ENCODE measurements around the gene PHF21B. TPM values are rescaled to one million over a fixed set of nuclear protein-coding genes. Genes with fewer than 3 reads are reported as not detected.

Gene PHF21B
- total RNA-seq, 1 donor from 2014 or later = 1.2 TPM

DNA sequence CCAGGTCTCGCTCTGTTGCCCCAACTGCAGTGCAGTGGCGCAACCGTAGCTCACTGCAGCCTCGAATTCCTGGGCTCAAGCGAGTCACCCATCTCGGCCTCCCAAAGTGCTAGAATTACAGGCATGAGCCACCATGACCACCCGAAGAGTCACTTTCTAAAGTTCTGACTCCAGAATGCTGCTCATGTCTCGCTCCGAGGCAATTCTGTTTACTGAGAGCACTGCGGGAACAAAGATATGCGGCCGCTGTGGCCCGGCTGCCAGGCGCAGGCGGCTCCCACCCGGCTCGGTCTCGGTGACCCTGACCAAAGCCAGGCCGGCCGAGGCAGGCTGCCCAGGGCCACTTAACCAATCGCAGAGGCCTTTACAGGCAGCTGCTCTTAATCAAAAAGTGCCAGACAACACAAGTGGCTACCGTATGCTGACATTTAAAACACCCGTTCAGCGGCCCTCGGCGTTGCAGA lies 78.7 kb downstream of the PHF21B start:
- Mint-ChIP-seq H3K9me3 (no peaks in the 10 kb centered on the region), H3K27ac (no peak overlapping the region), H3K27me3 (ENCODE audit: low read depth) (no peaks in the 10 kb centered on the region), H3K4me3 (ENCODE audit: low read depth) (no peak overlapping the region), H3K4me1 (ENCODE audit: low read depth) (no peaks in the 10 kb centered on the region), H3K36me3 (ENCODE audit: low read depth) (no peaks in the 10 kb centered on the region)
- intact Hi-C loops (cut with micrococcal nuclease) = no loop called here
- no peak for DNase-seq (ENCODE audit: low spot score)

DNA sequence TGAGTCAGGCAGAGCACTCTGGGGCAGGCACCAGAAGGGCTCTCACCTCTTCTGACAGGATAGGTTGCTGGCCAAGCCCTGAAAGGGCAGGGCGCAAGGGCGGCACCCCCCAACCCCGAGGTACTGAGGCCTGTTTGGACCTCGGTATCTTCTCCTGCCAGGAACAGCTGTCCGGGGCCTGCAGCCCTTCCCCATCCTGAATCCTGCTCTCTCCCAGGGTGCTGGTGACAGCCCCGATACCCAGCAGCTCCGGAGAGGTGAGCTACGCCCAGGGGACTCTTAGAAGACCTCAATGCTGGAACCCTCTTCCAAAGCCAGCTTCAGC lies 79.1 kb downstream of the PHF21B start:
- no peaks in the 10 kb centered on the region for H3K27me3 Mint-ChIP-seq (ENCODE audit: low read depth)
- H3K36me3 Mint-ChIP-seq (ENCODE audit: low read depth) = no peaks in the 10 kb centered on the region
- no peak for DNase-seq (ENCODE audit: low spot score)
- no peaks in the 10 kb centered on the region for H3K4me1 Mint-ChIP-seq (ENCODE audit: low read depth)
- no peaks in the 10 kb centered on the region for H3K9me3 Mint-ChIP-seq
- no peak overlapping the region for H3K27ac Mint-ChIP-seq
- no peak overlapping the region for H3K4me3 Mint-ChIP-seq (ENCODE audit: low read depth)
- intact Hi-C loops (cut with micrococcal nuclease) = no loop called here

- H3K36me3 Mint-ChIP-seq (ENCODE audit: low read depth) = no peaks in the 10 kb centered on the region
- no peak overlapping the region for H3K4me3 Mint-ChIP-seq (ENCODE audit: low read depth)
- H3K27me3 Mint-ChIP-seq (ENCODE audit: low read depth) = no peaks in the 10 kb centered on the region
- no peak for DNase-seq (ENCODE audit: low spot score)
- intact Hi-C loops (cut with micrococcal nuclease) = no loop called here
- H3K27ac Mint-ChIP-seq = no peak overlapping the region
- H3K9me3 Mint-ChIP-seq = no peaks in the 10 kb centered on the region
- no peaks in the 10 kb centered on the region for H3K4me1 Mint-ChIP-seq (ENCODE audit: low read depth)
These were observed 79.6 kb downstream of the PHF21B start for GRCh38 chr22:44930016-44930710.

DNA sequence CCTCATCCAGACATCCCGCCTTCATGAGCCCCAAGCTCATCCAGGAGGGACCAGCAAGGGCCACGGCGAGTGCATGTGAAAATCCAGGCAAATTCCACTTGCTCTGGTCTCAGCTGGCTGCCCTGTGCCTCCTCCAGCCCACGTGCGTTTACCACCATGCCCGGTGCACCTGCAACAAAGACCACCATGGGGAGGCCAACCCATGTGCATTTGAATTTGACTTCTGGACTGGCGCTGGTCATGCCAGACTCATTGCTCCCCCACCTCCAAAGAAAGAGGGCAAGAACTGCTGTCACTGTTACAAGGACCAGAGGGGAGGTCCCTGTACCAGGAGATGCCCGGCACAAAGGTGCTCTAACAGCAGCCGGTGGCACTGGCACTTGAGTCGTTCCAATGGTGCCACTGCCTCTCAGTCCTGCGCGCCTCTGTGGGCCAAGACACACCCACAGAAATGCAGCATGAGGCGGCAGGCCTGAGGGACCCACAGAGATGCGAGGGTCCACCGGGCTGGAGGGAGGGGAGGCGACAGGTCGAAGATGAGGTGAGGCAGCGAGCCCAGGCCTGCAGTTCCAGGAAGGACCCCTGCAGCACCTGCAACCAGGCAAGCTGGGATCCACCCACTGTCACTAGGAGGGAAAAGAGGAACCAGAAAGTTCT lies 80.3 kb downstream of the PHF21B start:
- H3K27me3 Mint-ChIP-seq (ENCODE audit: low read depth) = no peaks in the 10 kb centered on the region
- no peaks in the 10 kb centered on the region for H3K36me3 Mint-ChIP-seq (ENCODE audit: low read depth)

DNA sequence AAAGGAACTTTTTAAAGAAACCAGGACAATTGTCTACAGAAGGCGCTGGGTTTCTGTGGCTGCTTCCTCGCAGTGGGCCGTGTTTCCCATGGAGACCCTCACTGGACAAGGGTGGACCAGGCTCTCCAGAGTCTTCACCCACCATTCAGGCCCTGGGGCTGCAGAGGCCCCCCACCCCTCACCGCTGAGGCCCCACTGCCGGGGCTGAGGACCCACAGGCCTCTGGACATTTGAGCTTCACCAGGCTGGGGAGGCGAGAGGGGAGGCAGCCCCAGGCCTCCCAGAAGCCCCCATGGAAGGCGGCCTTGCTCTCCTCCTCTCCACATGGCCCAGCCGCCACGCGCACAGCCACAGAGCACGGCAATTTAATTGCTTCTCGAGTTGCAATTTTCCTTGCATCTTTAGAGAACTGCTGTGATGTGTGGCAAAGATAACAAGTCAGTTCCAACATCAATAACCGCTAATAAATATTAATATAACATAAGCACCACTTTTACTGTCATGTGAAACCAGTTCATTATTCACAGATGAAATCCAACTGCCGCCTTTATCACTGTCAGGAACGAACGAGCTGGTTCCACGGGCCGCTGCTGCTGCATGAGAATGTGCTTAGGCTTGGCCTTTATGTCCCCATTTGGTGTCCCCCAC lies 81.0 kb downstream of the PHF21B start:
- Mint-ChIP-seq H3K36me3 (ENCODE audit: low read depth) (no peaks in the 10 kb centered on the region), H3K4me1 (ENCODE audit: low read depth) (no peaks in the 10 kb centered on the region), H3K27me3 (ENCODE audit: low read depth) (no peaks in the 10 kb centered on the region), H3K9me3 (no peaks in the 10 kb centered on the region), H3K4me3 (ENCODE audit: low read depth) (no peak overlapping the region), H3K27ac (no peak overlapping the region)
- DNase-seq (ENCODE audit: low spot score) = no peak
- intact Hi-C loops (cut with micrococcal nuclease) = no loop called here

More for the DNA sequence above, 80.3 kb downstream of the PHF21B start:
- no peaks in the 10 kb centered on the region for H3K4me1 Mint-ChIP-seq (ENCODE audit: low read depth)
- intact Hi-C loops (cut with micrococcal nuclease) = no loop called here
- no peaks in the 10 kb centered on the region for H3K9me3 Mint-ChIP-seq
- H3K27ac Mint-ChIP-seq = no peak overlapping the region
- H3K4me3 Mint-ChIP-seq (ENCODE audit: low read depth) = no peak overlapping the region
- no peak for DNase-seq (ENCODE audit: low spot score)

- H3K4me1 Mint-ChIP-seq (ENCODE audit: low read depth) = no peaks in the 10 kb centered on the region
- no peak for DNase-seq (ENCODE audit: low spot score)
- H3K4me3 Mint-ChIP-seq (ENCODE audit: low read depth) = no peak overlapping the region
- no peaks in the 10 kb centered on the region for H3K27me3 Mint-ChIP-seq (ENCODE audit: low read depth)
- no peaks in the 10 kb centered on the region for H3K9me3 Mint-ChIP-seq
- H3K27ac Mint-ChIP-seq = no peak overlapping the region
- H3K36me3 Mint-ChIP-seq (ENCODE audit: low read depth) = no peaks in the 10 kb centered on the region
- intact Hi-C loops (cut with micrococcal nuclease) = no loop called here
These were observed 81.7 kb downstream of the PHF21B start for GRCh38 chr22:44928136-44928463.

DNA sequence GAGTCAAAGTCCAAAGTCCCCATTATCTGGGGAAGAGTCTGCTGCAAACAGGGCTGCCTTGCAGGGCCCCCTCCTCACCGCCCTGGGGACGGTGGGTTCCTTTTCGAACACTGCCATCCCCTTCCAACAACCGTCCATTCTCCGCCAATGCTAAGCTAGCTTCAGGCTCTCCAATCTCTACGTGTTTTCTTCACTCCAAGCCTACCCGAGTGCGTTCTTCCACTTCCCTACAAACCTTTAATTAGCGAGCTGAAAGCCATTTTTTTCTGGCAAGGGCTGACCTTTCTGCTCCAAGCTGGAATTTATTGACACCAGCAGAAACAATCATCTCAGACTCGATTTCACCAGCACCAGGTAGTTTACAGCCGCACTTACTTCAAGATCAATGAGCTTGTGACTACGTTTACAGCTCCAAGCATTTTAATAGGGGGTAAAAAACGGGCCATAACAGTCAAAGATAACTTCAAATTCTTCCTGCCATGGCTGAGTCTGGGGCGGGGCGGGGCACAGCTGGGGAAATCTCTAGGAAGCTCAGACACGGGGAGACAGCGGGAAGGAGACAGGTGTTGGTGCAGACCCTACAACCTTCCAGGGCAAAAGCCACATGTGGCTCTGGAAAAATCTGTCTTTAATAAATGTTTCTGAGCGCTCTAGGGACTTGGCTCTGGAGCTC lies 82.2 kb downstream of the PHF21B start:
- no peaks in the 10 kb centered on the region for H3K27me3 Mint-ChIP-seq (ENCODE audit: low read depth)
- H3K4me3 Mint-ChIP-seq (ENCODE audit: low read depth) = no peak overlapping the region
- H3K36me3 Mint-ChIP-seq (ENCODE audit: low read depth) = no peaks in the 10 kb centered on the region
- no peak overlapping the region for H3K27ac Mint-ChIP-seq
- no peaks in the 10 kb centered on the region for H3K9me3 Mint-ChIP-seq
- no peak for DNase-seq (ENCODE audit: low spot score)
- no peaks in the 10 kb centered on the region for H3K4me1 Mint-ChIP-seq (ENCODE audit: low read depth)
- intact Hi-C loops (cut with micrococcal nuclease) = no loop called here

GRCh38 chr22:44926491-44927415 lies 83.1 kb downstream of the PHF21B start:
- no peaks in the 10 kb centered on the region for H3K4me1 Mint-ChIP-seq (ENCODE audit: low read depth)
- no peak overlapping the region for H3K4me3 Mint-ChIP-seq (ENCODE audit: low read depth)
- H3K9me3 Mint-ChIP-seq = no peaks in the 10 kb centered on the region
- H3K36me3 Mint-ChIP-seq (ENCODE audit: low read depth) = no peaks in the 10 kb centered on the region
- H3K27ac Mint-ChIP-seq = no peak overlapping the region
- intact Hi-C loops (cut with micrococcal nuclease) = no loop called here
- H3K27me3 Mint-ChIP-seq (ENCODE audit: low read depth) = no peaks in the 10 kb centered on the region
- no peak for DNase-seq (ENCODE audit: low spot score)

DNA sequence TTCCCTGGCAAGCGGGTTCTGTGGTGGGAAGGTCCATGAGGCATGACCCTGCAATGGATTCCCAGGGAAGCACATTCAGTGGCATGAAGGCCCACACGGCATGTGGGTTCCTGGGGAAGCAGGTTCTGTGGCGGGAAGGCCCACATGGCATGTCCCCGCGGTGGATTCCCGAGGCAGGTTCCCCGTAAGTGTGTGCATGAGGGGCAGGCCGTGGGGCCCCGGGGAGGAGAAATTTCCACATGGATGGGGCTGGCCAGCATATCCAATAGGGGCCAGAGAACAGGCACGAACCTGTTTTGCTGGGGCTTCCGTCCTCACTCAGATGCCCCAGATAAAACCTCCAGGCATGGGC lies 83.7 kb downstream of the PHF21B start:
- DNase-seq (ENCODE audit: low spot score) = no peak
- intact Hi-C loops (cut with micrococcal nuclease) = no loop called here
- Mint-ChIP-seq H3K27ac (no peak overlapping the region), H3K36me3 (ENCODE audit: low read depth) (no peaks in the 10 kb centered on the region), H3K4me3 (ENCODE audit: low read depth) (no peak overlapping the region), H3K9me3 (no peaks in the 10 kb centered on the region), H3K4me1 (ENCODE audit: low read depth) (no peaks in the 10 kb centered on the region), H3K27me3 (ENCODE audit: low read depth) (no peaks in the 10 kb centered on the region)

DNA sequence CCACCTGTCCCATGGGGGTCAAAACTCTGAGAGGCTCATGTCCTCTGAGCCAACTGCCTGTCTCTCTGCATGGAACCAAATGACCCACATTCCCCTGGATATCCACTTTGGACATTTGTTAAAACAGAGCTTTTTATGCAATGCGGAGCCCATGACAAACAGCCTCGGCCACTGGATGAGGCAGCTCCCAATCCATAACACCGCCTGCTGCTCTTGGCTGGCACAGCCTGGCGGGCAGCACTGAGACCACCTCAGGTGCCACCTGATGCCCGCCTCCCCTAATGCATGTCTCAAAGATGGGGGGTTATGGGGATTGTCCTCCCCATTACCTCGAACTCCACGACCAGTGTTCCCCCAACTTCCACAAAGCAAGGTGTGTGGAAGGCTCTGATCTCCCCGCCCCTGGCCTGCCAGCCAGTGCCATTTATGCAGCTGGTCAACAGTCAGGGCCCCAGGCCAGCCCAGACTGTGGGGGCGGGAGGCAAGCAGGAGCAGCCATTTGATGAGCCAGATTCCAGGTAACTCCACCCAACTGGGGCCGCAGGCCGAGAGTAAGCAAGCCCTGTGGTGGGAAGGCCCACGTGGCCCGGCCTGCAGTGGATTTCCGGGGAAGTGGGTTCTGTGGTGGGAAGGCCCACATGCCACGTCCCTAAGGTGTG lies 84.2 kb downstream of the PHF21B start:
- H3K9me3 Mint-ChIP-seq = no peaks in the 10 kb centered on the region
- no peaks in the 10 kb centered on the region for H3K27me3 Mint-ChIP-seq (ENCODE audit: low read depth)
- DNase-seq (ENCODE audit: low spot score) = no peak
- intact Hi-C loops (cut with micrococcal nuclease) = no loop called here
- H3K4me1 Mint-ChIP-seq (ENCODE audit: low read depth) = no peaks in the 10 kb centered on the region
- no peak overlapping the region for H3K27ac Mint-ChIP-seq
- H3K36me3 Mint-ChIP-seq (ENCODE audit: low read depth) = no peaks in the 10 kb centered on the region
- no peak overlapping the region for H3K4me3 Mint-ChIP-seq (ENCODE audit: low read depth)

DNA sequence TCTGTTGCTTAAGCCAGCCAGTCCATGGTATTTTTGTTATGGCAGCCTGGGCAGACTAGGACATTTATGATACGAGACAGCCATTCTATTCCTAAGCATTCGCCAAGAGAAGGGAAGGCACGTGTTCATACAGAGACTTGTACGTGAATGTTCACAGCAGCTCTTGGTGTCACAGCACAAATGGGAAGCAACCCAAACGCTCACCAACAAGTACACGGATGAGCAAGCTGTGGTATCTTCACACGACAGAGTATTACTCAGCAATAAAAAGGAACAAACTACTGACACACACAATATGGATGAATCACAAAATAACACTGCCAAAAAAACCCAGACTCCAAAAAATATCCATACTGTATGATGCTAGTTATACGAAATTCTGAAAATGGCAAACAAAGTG lies 85.1 kb downstream of the PHF21B start:
- no peaks in the 10 kb centered on the region for H3K27me3 Mint-ChIP-seq (ENCODE audit: low read depth)
- DNase-seq (ENCODE audit: low spot score) = no peak
- H3K27ac Mint-ChIP-seq = no peak overlapping the region
- no peaks in the 10 kb centered on the region for H3K4me1 Mint-ChIP-seq (ENCODE audit: low read depth)
- intact Hi-C loops (cut with micrococcal nuclease) = no loop called here
- H3K36me3 Mint-ChIP-seq (ENCODE audit: low read depth) = no peaks in the 10 kb centered on the region
- H3K4me3 Mint-ChIP-seq (ENCODE audit: low read depth) = no peak overlapping the region
- H3K9me3 Mint-ChIP-seq = no peaks in the 10 kb centered on the region

- Mint-ChIP-seq H3K4me1 (ENCODE audit: low read depth) (no peaks in the 10 kb centered on the region), H3K9me3 (no peaks in the 10 kb centered on the region), H3K27me3 (ENCODE audit: low read depth) (no peaks in the 10 kb centered on the region), H3K27ac (no peak overlapping the region), H3K36me3 (ENCODE audit: low read depth) (no peaks in the 10 kb centered on the region), H3K4me3 (ENCODE audit: low read depth) (no peak overlapping the region)
- no peak for DNase-seq (ENCODE audit: low spot score)
- intact Hi-C loops (cut with micrococcal nuclease) = no loop called here
These were observed 85.7 kb downstream of the PHF21B start for GRCh38 chr22:44924098-44924497.

All from activated T-helper 2 cell treated with anti-CD3 and anti-CD28 coated beads, Interferon-gamma antibody, Interleukin-2, Interleukin-4, amounts not matched to agents 10 μg/mL and 5 μg/mL and 100 μg/mL, durations not matched to agents 14 hours and 24 hours and 36 hours (primary cell).